ENCODE results near the gene STRBP.

The STRBP gene

DNA sequence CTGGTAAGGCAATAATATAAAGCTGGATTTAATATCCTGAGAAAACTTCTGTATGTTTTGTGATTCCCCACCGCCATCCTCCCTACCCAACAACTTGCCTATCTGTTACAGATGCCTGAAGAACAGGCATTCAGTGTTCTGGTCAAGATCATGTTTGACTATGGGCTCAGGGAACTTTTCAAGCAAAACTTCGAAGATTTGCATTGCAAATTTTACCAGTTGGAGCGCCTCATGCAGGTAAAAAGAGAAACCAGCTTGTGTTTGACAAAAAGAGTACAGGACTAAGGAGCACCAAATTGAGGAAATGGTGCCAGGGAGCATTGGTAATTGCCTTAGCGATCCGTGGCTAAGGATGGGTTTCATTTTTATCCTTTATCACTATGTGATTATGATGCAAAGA is 194.9 kb downstream of the STRBP start:
- FAIRE-seq, result no peak
- no peak for DNase-seq (ENCODE audit: insufficient read length, low spot score)

DNA sequence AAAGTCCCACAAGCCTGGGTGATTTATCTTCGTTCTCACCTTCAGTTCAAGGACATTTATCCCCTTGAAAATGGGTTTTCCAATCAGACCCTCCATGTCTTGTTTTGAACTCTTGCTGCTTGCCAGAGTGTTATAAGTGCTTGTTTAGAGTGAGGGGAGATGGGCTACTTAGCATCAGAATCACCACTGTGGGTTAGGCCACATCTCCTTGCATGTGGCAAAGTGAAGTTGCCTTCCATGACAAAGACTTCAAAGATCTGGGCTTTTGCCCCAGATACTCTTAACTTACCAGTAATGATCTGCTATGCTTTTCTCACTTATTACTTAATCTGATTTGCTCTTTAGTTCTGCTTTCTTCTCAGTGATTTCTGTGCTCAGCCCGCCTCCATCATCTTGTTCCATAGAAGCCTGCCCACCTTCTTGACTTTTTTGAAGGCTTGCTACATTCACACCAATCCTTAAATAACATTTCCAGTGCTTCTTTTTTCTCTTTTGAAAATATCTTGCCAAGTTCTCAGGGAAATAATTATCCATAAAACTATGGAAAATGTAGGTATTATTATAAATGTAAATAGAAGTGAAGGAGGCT is 195.9 kb downstream of the STRBP start:
- DNase-seq (ENCODE audit: insufficient read length, low spot score) (no peak), FAIRE-seq (no peak)
- TF ChIP-seq, protein P1, sequence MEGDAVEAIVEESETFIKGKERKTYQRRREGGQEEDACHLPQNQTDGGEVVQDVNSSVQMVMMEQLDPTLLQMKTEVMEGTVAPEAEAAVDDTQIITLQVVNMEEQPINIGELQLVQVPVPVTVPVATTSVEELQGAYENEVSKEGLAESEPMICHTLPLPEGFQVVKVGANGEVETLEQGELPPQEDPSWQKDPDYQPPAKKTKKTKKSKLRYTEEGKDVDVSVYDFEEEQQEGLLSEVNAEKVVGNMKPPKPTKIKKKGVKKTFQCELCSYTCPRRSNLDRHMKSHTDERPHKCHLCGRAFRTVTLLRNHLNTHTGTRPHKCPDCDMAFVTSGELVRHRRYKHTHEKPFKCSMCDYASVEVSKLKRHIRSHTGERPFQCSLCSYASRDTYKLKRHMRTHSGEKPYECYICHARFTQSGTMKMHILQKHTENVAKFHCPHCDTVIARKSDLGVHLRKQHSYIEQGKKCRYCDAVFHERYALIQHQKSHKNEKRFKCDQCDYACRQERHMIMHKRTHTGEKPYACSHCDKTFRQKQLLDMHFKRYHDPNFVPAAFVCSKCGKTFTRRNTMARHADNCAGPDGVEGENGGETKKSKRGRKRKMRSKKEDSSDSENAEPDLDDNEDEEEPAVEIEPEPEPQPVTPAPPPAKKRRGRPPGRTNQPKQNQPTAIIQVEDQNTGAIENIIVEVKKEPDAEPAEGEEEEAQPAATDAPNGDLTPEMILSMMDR (IDR thresholded peaks at IDR 0.05; ENCODE audit: insufficient read depth, missing control alignments), result no peak

More for the DNA sequence above, 194.9 kb downstream of the STRBP start:
- TF ChIP-seq, protein P1 (IDR thresholded peaks at IDR 0.05; ENCODE audit: insufficient read depth, missing control alignments), result no peak
